GM19035 (cell line): ENCODE data around the gene AGXT.

Source experiments
- ATAC-seq: cut with Tn5 transposase; IDR thresholded peaks from one replicate; pipeline ENCODE4 v1.9.1; 2021; ENCODE audit not compliant: unreplicated experiment

Gene AGXT

DNA sequence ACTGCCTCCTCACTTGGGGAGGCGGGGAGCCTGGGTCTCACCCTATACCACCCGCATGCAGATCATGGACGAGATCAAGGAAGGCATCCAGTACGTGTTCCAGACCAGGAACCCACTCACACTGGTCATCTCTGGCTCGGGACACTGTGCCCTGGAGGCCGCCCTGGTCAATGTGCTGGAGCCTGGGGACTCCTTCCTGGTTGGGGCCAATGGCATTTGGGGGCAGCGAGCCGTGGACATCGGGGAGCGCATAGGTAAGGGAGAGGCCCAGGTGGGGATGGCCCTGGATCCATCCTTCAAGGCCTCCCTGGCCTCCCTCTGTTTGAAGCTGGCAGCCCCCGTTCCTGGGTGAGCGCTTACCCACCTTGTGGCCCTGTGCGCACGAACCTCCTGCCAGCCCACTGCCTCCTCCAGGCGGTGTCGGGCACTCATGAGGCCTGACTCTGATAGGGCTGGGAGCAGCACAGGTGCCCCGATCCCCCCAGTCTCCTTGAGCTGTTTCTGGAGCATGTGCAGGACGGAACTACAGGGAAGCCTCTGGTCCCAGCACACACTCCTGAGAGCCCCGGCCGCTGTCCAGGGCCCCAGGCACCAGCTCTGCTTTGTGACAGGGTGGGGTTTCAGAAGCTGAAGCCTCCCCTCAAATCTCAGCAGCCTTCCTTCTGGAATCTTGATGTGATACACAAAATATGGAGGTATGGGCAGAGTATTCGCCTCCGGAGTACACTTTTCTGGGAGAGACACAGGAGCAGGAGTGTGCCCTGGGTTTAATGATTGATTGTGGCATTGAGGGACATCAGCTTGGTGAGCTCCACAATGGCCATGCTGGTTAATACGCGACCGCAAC is 708 bp downstream of the AGXT start:
- no peak for ATAC-seq

DNA sequence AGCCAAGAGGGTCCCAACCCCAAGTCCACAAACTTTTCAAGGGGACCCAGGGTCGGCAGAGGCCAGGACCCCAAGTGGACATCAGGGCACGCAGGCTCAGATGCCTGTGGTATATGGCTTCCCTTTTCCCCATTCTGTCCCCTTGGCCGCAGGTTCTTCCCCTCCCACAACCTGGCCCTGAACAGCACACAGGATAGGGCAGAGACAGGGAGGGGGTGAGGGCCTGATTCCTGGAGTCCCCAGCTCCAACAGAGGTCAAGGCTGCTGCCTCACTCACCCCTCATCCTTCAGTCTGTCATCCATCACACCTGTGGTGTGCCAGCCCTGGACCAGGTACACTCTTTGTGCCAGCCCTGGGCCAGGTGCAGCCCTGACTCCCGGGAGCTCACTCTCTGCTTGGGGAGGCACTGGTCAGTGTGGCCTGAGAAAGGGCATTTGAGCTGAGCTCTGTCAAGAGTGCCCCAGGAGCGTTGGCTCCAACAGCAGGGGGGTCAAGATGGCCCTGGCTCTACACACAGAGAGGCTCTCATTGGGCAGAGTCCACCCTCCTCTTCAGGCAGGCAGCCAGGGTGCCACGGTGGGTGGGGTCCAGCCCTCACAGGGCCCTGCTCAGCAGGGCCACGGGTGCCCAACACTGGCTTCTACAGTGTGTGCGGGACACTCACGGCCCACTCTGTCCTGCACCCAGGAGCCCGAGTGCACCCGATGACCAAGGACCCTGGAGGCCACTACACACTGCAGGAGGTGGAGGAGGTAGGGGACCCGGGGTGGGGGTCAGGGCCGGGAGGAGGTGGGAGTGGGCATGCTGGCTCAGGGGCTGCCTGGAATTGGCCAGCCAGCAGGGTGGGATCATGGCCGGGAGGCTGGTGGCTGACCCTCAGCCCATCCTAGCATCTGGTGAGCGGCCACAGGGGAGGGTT is 1.6 kb downstream of the AGXT start:
- no peak for ATAC-seq

DNA sequence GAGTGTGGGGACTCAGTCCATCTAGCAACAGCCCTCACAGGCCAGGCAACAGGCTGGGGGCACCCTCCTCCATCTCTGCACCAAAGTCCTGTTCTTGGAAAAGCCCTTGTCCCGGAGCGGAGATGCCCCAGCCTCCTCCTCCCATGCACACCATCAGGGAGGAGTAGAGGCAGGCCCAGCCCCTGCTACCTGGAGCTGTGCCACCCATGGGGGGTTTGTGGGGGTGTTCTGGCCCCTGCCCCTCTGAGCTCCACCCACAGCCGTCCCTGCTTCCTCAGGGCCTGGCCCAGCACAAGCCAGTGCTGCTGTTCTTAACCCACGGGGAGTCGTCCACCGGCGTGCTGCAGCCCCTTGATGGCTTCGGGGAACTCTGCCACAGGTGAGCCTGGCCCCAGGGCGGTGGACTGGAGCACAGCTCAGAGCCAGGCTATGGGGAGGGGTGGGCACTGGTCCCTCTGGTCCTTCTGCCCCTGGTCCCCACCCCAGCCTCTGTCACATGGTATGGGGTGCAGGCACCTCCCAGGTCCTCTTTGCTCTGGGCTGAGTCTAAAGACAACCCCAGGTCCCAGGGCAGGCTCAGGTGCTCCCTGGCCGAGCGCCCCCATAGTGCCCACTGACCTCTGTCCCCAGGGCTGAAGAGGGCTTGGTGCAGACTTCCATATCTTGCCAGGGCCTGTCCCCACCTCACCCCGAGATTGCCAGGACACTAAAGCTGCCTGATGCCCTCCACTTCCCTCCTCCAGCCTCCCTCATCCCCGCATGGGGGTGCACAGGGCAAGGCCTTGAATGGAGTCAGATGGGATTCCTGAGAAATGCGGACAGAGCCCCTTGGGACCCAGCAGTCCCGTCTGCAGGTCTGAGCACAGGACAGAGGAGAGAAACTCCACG is 2.7 kb downstream of the AGXT start:
- ATAC-seq: no peak

DNA sequence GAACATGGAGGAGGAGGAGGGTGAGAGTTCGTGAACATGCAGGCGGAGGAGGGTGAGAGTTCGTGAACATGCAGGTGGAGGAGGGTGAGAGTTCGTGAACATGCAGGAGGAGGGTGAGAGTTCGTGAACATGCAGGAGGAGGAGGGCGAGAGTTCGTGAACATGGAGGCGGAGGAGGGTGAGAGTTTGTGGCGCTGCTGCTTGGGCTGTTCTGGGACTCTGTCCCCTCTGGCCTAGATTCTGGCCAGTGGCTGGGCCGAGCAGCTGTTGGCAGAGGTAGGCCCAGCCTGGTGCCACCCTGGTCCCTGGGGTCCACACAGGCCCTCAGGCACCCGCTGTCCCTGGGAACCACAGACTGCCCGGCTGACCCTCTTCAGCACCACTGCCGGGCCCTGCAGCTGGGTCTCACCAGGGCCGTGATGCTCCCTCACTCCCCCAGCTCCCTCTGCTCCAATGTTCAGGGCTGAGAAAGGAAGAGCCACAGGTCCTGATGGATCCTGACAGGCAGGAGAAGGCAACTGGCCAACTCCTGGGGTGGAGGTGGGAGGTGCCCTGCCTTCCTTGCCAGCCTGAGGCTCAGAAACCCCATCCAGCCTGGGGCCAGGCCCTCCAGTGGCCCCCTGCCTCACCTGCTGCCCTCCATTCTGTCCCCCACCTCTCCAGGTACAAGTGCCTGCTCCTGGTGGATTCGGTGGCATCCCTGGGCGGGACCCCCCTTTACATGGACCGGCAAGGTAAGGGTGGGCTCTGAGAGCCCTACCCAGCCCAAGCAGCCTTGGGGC is 3.9 kb downstream of the AGXT start:
- ATAC-seq: no peak

DNA sequence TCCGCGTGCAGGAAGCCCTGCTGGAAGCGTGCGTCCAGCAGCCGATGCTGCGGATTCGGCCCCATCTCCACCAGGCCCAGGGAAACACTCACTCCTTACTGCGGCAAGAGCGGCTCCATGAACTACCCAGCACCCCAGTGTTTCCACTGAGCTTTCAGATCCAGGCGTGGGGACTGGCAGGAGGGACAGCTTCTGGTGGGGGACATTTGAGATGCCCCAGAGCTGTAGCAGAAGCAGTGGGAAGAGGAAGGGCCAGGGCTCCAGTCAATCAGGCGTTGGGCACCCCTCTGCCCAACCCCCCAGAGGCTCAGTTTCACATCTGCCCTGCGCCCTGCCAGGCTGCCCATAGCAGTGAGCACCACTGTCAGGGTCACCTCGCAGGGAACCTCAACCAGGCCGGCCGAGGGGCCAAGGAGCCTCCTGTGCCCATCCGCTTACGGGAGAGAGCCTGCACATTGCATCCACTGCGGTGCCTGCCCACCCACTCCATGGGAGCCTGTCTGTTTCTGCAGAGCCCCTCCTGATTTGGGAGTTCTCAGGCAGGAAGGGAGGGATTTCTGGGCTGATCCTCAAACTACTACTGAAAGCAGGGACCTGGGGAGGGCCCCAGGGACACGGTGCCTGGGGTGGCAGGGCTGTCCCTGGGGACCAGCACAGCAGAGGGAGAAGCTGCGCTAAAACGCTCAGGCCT is 4.6 kb downstream of the AGXT start:
- no peak for ATAC-seq

DNA sequence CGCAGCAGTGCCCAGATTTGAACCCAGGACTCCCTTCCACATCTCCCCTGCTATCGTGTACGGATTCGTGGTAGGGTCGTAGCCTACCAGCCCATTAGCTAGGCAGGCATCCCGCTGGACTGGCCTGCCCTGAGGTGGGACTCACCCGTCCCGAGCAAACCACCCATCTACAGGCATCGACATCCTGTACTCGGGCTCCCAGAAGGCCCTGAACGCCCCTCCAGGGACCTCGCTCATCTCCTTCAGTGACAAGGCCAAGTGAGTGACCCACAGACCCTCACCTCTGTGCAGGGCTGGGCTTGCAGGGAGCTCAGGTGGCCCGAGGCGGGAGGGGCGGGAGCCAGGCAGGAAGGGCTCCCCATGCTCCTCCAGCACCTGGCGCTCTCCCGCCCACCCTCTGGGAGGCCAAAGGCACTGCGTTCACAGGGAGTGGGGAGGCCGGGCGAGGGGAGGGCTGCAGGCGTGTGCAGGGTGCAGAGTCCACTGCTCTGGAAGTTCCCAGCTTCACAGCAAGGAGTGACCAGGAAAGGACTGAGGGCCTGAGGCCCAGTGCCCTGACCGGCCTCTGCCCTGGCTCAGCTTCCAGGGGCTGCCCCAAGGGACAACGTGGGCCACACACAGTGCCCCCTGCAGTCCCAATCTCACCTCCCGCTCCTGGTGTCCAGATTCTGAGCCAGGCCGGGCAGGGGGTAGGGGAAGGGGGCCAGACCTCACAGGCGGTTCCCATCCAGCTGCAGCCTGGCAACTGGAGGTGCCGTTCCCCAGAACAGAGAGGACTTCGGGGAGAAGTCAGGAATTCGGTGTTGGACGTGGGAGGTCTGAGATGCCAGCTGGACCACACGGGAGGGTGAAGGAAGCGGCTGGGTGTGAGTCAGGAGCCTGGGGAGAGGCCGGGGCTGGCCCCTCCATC is 5.4 kb downstream of the AGXT start:
- ATAC-seq: no peak

DNA sequence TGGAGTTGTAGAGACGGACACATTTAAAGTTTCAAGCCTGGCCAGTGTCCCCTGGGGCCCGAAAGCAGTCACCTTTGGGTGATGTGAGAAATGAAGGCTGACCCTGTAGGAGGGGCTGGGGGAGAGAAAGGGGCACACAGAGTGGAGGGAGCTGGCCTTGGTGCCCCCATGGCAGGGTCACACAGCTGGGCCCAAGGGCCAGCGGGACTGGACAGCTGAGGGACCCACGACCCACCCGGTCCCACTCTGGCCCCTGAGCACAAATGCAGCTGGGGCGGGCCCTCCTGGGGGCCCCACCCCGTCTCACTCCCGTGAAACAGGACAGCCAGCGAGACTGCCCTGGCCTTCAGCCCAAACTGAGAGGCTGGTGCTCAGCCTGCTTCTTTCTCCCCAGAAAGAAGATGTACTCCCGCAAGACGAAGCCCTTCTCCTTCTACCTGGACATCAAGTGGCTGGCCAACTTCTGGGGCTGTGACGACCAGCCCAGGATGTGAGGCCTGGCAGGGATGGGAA is 6.1 kb downstream of the AGXT start:
- ATAC-seq: no peak

DNA sequence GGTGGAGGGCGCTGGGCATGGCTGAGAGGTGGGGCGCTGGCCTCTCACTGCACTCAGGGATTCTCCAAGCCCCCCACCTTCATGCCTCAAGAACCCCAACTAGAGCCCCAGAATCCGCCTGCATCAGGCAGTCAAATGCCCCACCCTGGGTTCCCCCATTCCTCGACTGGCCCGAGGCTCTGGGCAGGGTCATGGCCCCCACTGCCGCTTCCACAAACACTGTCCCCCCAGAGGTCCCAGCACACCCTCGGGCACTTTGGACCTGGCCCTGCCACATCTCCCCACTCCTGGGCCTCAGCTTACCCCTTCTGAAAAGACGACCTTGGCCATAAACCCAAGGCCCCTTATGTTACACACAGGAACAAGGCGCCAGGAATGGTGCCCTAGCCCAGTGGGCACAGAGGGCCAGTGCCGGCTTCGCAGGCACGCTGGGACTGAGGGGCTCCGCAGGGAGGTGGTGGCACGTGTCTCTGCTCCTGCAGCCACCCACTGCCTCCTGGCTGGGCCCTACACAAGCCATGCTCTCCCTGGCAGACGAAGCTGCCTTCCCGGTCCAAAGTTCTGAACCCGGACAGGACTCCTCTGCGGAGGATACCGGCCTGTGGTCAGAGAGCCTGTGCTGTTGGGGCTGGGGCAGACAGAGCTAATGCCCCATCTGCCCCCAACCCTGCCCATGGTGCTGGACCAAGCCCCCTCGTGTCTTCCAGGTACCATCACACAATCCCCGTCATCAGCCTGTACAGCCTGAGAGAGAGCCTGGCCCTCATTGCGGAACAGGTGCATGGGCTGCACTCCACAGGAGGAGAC is 6.8 kb downstream of the AGXT start:
- no peak for ATAC-seq

DNA sequence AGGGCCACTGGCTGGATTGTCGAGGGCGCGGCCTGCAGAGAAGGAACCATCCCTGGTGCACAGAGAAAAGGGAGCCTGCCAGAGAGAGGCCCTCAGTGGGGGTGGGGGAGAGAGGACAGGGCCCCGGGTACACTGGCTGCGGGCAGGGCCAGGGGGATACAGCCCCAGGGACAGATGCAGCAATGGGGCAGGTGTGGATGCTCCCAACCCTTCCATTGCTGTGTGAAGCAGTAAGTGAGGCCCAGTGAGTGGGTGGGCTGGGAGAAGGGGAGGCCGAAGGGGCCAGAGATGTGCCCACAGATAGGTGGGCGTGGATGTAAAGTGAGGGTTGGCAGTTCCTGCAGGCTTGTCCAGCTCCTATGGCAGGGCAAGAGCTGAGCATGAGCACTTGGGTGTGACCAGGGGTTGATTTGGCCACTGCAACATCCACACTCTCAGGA is 7.4 kb downstream of the AGXT start:
- no peak for ATAC-seq

DNA sequence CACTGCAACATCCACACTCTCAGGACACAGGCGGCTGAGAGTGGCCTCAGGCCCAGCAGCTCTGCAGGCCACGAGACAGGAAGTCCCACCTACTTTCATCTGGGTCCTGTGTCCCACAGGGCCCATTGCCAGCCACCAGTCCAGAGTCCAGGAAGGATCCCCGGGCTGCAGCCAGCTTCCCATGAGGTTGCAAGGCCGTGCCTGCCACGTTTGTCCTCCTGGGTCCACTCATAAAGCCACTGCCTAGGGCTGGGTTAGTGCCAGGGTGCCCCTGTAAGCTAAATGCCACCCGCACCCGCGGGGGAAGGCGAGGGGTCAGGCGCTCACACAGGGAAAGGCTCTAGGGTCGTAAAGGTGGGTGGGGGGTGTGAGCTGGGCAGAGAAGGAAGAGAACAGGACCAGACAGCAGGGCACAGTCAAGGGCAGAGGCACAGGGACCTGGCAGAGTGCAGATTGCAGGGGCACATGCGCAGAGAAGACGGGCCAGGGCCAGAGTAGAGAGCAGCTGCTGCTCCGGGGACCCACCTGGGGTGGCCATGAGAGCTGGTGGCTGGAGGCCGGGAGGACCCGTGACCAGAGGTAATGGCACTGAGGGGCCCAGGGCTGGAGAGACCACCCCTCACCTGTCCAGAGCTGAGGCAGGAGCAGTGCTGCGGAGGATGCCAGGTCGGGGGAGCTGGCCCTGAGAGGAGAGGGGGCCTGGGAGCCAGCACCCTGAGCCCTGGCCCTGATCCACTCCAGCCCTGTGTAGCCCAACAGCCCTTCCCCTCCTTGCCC is 8.0 kb downstream of the AGXT start:
- no peak for ATAC-seq

DNA sequence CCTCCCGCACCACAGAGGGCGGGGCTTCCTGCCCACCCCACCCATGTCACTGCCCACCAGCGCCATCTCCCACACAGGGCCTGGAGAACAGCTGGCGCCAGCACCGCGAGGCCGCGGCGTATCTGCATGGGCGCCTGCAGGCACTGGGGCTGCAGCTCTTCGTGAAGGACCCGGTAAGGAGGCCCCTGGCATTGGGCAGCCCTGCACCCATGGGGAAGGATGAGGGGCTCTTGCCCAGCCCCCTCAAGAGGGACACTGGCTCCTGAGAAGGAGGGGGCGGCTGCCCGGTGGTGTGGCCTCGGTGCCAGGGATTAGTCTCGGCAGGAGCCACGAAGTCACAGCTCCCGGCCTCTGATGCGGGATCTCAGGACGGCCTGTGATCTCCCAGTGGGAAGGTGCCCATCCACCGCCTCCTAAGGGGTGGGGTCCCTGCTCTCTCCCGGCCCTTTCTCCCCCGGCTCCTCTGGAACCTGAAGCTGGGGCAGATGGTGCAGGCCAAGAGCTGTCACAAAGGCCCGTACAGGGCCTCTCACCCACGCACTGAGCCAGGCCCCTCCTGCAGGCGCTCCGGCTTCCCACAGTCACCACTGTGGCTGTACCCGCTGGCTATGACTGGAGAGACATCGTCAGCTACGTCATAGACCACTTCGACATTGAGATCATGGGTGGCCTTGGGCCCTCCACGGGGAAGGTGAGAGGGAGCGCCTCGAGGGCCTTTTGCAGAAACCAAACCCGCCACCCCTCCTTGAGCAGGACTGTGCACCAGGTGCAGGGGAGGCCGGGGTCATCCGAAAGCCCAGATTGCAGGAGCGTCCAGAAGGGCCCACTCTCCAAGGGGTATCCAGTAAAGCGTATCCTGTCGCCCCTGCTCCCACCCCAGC is 9.1 kb downstream of the AGXT start:
- no peak for ATAC-seq

DNA sequence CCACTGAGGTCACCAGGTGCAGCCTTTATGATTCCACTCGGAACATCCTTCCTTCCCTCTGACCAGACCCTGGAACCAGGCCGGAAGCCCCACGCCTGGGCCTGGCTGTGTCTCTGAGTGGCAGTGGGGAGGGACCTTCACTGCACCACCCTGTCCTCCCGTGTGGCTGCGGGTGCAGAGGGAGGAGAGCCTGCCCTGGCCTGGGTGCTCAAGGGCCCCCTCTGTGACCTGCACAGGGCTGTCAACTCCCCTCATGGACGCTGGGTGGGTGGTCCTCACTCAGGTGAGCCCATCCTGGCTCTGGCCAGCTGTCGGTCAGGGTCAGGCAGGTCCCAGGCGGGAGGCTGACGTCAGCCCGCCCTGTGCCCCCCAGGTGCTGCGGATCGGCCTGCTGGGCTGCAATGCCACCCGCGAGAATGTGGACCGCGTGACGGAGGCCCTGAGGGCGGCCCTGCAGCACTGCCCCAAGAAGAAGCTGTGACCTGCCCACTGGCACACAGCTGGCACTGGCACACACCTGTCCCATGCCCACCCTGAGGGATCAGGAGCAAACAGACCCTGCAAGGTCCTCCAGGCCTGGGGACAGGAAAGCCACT is 9.8 kb downstream of the AGXT start:
- ATAC-seq: no peak

DNA sequence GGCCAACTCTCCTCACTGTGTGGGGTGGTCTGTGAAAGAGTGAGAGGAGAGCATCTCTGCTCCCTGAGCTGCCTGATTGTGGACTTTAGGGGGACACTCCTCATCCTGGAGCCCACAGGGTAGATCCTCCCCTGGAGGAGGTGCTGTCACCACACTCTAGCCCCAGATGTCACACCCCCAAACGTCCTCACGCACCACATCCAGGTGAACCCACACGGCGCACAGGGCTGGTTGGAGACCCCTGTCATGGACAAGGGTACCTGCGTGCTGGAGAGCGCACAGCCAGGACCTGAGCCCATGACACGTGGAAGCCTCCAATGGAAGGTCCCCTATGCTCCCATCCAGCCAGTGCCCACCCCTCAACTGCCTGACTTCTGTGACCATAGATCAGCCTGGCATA is 10.5 kb downstream of the AGXT start:
- ATAC-seq: no peak

DNA sequence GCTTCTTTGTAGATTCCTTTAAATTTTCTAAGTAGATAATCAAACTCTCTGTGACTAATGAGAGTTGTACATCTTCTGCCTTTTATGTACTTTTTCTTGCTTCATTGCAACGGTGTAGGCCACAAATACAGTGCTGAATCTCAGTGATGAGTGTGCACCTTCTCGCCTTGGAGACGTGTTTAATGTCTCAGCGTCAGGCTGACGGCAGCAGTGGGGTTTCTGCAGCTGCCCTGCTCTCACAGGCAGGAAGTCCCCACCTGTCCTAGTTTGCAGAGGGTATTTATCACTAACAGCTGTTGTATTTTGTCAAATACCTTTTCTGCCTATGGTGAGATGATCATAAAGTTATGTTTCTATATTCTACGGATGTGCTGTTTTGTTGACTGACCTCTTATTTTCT is 13.3 kb downstream of the AGXT start:
- ATAC-seq: no peak

DNA sequence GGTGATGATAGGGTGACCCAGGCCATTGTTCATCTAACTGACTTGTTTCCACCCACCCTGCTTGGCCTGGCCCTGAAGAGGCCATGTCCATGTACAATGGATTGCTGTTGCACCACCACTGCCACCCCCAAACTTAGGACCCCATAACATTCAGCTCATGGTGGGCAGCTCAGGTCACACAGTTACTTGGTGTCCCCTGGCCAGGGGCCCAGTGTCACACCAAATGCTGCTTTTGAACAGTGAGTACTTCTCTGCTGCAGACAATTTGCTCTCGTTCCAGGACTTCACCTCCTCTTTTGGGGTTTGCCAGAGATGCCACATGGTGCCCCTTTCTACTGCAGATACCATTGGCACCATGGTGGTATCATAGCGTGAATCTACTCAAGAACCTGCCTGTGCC is 15.6 kb downstream of the AGXT start:
- ATAC-seq: no peak
